Measurements from ENCODE around the gene SEL1L3.

SEL1L3 gene

GRCh38 chr4:25788703-25789238 is 74.0 kb downstream of the SEL1L3 start:
- DNase-seq = no peak

GRCh38 chr4:25786497-25787065 is 76.2 kb downstream of the SEL1L3 start:
- DNase-seq = no peak

GRCh38 chr4:25783943-25784342 is 78.8 kb downstream of the SEL1L3 start:
- DNase-seq = no peak

GRCh38 chr4:25783126-25783525 is 79.7 kb downstream of the SEL1L3 start:
- no peak for DNase-seq

- no peak for DNase-seq
These were observed 80.3 kb downstream of the SEL1L3 start for GRCh38 chr4:25782482-25782881.

- no peak for DNase-seq
These were observed 83.8 kb downstream of the SEL1L3 start for GRCh38 chr4:25779021-25779420.

- DNase-seq = no peak
These were observed 86.0 kb downstream of the SEL1L3 start for GRCh38 chr4:25776795-25777194.

GRCh38 chr4:25775166-25775565 is 87.6 kb downstream of the SEL1L3 start:
- DNase-seq = no peak

GRCh38 chr4:25773358-25773757 is 89.4 kb downstream of the SEL1L3 start:
- no peak for DNase-seq

GRCh38 chr4:25771672-25772071 is 91.1 kb downstream of the SEL1L3 start:
- DNase-seq = no peak

GRCh38 chr4:25770847-25771246 is 91.9 kb downstream of the SEL1L3 start:
- DNase-seq = no peak

- DNase-seq = no peak
These were observed 93.5 kb downstream of the SEL1L3 start for GRCh38 chr4:25769251-25769650.

- no peak for DNase-seq
These were observed 94.7 kb downstream of the SEL1L3 start for GRCh38 chr4:25767877-25768725.

- DNase-seq = no peak
These were observed 102.2 kb downstream of the SEL1L3 start for GRCh38 chr4:25760518-25761157.

GRCh38 chr4:25760048-25760447 is 102.7 kb downstream of the SEL1L3 start:
- DNase-seq = no peak

GRCh38 chr4:25759101-25759500 is 103.7 kb downstream of the SEL1L3 start:
- no peak for DNase-seq

- DNase-seq = no peak
These were observed 105.3 kb downstream of the SEL1L3 start for GRCh38 chr4:25757452-25757851.

- no peak for DNase-seq
These were observed 106.3 kb downstream of the SEL1L3 start for GRCh38 chr4:25756503-25756902.

- DNase-seq = no peak
These were observed 106.9 kb downstream of the SEL1L3 start for GRCh38 chr4:25755911-25756310.

- DNase-seq = no peak
These were observed 109.5 kb downstream of the SEL1L3 start for GRCh38 chr4:25753239-25753638.

GRCh38 chr4:25750874-25751273 is 111.9 kb downstream of the SEL1L3 start:
- DNase-seq = no peak

- DNase-seq = no peak
These were observed 113.5 kb downstream of the SEL1L3 start for GRCh38 chr4:25749150-25749794.

- no peak for DNase-seq
These were observed 118.8 kb downstream of the SEL1L3 start for GRCh38 chr4:25743971-25744370.
